Measurements from ENCODE around the gene FAM13C.

GRCh38 chr10:59323036-59323459, 39.3 kb downstream of the FAM13C start:
- TF ChIP-seq CTCF (IDR thresholded peaks at IDR 0.05) = no peak
- no peak for TF ChIP-seq POLR2AphosphoS5 (IDR thresholded peaks at IDR 0.05)
